ENCODE data around the gene OVCH1.

OVCH1 gene

GRCh38 chr12:29509503-29509902 is 12.0 kb upstream of the OVCH1 start:
- ATAC-seq: no peak
- TF ChIP-seq POU6F1 (CRISPR knock-in tag; IDR thresholded peaks at IDR 0.05; ENCODE audit: borderline replicate concordance, low read depth): no peak
- no peak for TF ChIP-seq ESRRG (CRISPR knock-in tag; IDR thresholded peaks at IDR 0.05)
- no peak for TF ChIP-seq ZC3H10 (CRISPR knock-in tag; IDR thresholded peaks at IDR 0.05)
- TF ChIP-seq CSDC2 (CRISPR knock-in tag; IDR thresholded peaks at IDR 0.05): no peak
- TF ChIP-seq PPARA (CRISPR knock-in tag; IDR thresholded peaks at IDR 0.05; ENCODE audit: borderline replicate concordance): no peak
- no peak for TF ChIP-seq ZNF70 (CRISPR knock-in tag; IDR thresholded peaks at IDR 0.05)
- no peak for TF ChIP-seq CSRNP3 (CRISPR knock-in tag; IDR thresholded peaks at IDR 0.05)
- TF ChIP-seq TOX (CRISPR knock-in tag; IDR thresholded peaks at IDR 0.05; ENCODE audit: borderline replicate concordance): no peak
- TF ChIP-seq BACH2 (CRISPR knock-in tag; IDR thresholded peaks at IDR 0.05; ENCODE audit: borderline replicate concordance): no peak
- no peak for TF ChIP-seq PATZ1 (CRISPR knock-in tag; IDR thresholded peaks at IDR 0.05; ENCODE audit: borderline replicate concordance)
- TF ChIP-seq ZFP3 (CRISPR knock-in tag; IDR thresholded peaks at IDR 0.05): no peak
- TF ChIP-seq TSHZ2 (CRISPR knock-in tag; IDR thresholded peaks at IDR 0.05): no peak

- ATAC-seq: no peak
- TF ChIP-seq ZNF565 (CRISPR knock-in tag; conservative IDR thresholded peaks at IDR 0.05; ENCODE audit: low read depth) (no peak), PATZ1 (CRISPR knock-in tag; IDR thresholded peaks at IDR 0.05; ENCODE audit: borderline replicate concordance) (no peak), CREB5 (CRISPR knock-in tag; IDR thresholded peaks at IDR 0.05; ENCODE audit: low read depth) (no peak), ARNTL (CRISPR knock-in tag; IDR thresholded peaks at IDR 0.05; ENCODE audit: borderline replicate concordance, low read depth) (no peak)
These were observed 11.5 kb upstream of the OVCH1 start for GRCh38 chr12:29508949-29509348.

GRCh38 chr12:29505122-29505521 is 7.6 kb upstream of the OVCH1 start:
- no peak for ATAC-seq
- no peak for TF ChIP-seq RARB (CRISPR knock-in tag; IDR thresholded peaks at IDR 0.05)
- TF ChIP-seq ESRRG (CRISPR knock-in tag; IDR thresholded peaks at IDR 0.05): no peak
- TF ChIP-seq CSRNP3 (CRISPR knock-in tag; IDR thresholded peaks at IDR 0.05): no peak
- TF ChIP-seq ZFP3 (CRISPR knock-in tag; IDR thresholded peaks at IDR 0.05): no peak
- TF ChIP-seq OSR1 (CRISPR knock-in tag; IDR thresholded peaks at IDR 0.05): no peak
- TF ChIP-seq TOX (CRISPR knock-in tag; IDR thresholded peaks at IDR 0.05; ENCODE audit: borderline replicate concordance): no peak
- TF ChIP-seq ZNF565 (CRISPR knock-in tag; conservative IDR thresholded peaks at IDR 0.05; ENCODE audit: low read depth): no peak
- TF ChIP-seq SNAI2 (CRISPR knock-in tag; IDR thresholded peaks at IDR 0.05): no peak
- no peak for TF ChIP-seq ZNF70 (CRISPR knock-in tag; IDR thresholded peaks at IDR 0.05)
- no peak for TF ChIP-seq TCF4 (CRISPR knock-in tag; IDR thresholded peaks at IDR 0.05; ENCODE audit: borderline replicate concordance)
- no peak for TF ChIP-seq CREB5 (CRISPR knock-in tag; IDR thresholded peaks at IDR 0.05; ENCODE audit: low read depth)
- TF ChIP-seq GLIS3 (CRISPR knock-in tag; IDR thresholded peaks at IDR 0.05): no peak
